Fibroblast of lung (primary cell): Measurements from ENCODE around the gene GDPD2. TPM values are rescaled to one million over a fixed set of nuclear protein-coding genes. Genes with fewer than 3 reads are reported as not detected.

ENCODE experiments used
- DNase-seq, 2 donors: peaks; one replicate each; pipeline versions ENCODE4 v3.0.0 to v3.0.0-alpha.2; 2010; ENCODE audit warnings: low read depth in 2 of 2
- H2AFZ ChIP-seq: 2 replicates; pipeline ENCODE4 v1.5.1; 2012; ENCODE audit warnings: low read length, control low read depth, inconsistent platforms
- H3K27ac ChIP-seq: 2 replicates; pipeline ENCODE4 v1.5.1; 2011; ENCODE audit warnings: low read length, control low read depth; ENCODE audit not compliant: insufficient read depth
- H3K27me3 ChIP-seq: 2 replicates; pipeline ENCODE4 v1.5.1; 2011; ENCODE audit warnings: mild to moderate bottlenecking, low read length; ENCODE audit not compliant: control insufficient read depth, insufficient read depth
- H3K36me3 ChIP-seq: 2 replicates; pipeline ENCODE4 v1.5.1; 2011; ENCODE audit warnings: low read length; ENCODE audit not compliant: control insufficient read depth, insufficient read depth
- H3K4me1 ChIP-seq: 2 replicates; pipeline ENCODE4 v1.5.1; 2011; ENCODE audit warnings: low read length; ENCODE audit not compliant: control insufficient read depth, insufficient read depth; ENCODE audit errors: extremely low read depth
- H3K4me2 ChIP-seq: 2 replicates; pipeline ENCODE4 v1.5.1; 2011; ENCODE audit warnings: low read length, control low read depth; ENCODE audit not compliant: insufficient read depth; ENCODE audit errors: extremely low read depth
- H3K4me3 ChIP-seq, 4 experiments: fragments of 200-600 bp in 1 of 4; sonication (generic) in 1 of 4; replicated peaks in 1 of 4; 2 replicates each; pipeline ENCODE4 v1.5.1; 2011 to 2016; ENCODE audit warnings: low read length in 4 of 4, low read depth in 3 of 4, mild to moderate bottlenecking in 3 of 4, control low read depth in 2 of 4, inconsistent platforms in 1 of 4, mixed read lengths in 1 of 4; ENCODE audit not compliant: insufficient read depth in 1 of 4; ENCODE audit errors: control extremely low read depth in 1 of 4
- H3K79me2 ChIP-seq: 2 replicates; pipeline ENCODE4 v1.5.1; 2012; ENCODE audit warnings: mild to moderate bottlenecking, low read length, inconsistent platforms; ENCODE audit not compliant: control insufficient read depth, insufficient read depth
- H3K9ac ChIP-seq: 2 replicates; pipeline ENCODE4 v1.5.1; 2011; ENCODE audit warnings: mild to moderate bottlenecking, low read length, control low read depth; ENCODE audit not compliant: insufficient read depth
- H3K9me3 ChIP-seq: 2 replicates; pipeline ENCODE4 v1.5.1; 2012; ENCODE audit warnings: low read depth, low read length; ENCODE audit not compliant: control insufficient read depth, insufficient read depth
- H4K20me1 ChIP-seq: 2 replicates; pipeline ENCODE4 v1.5.1; 2011; ENCODE audit warnings: low read length; ENCODE audit not compliant: control insufficient read depth, insufficient read depth; ENCODE audit errors: extremely low read depth
- EZH2 ChIP-seq: IDR thresholded peaks from 2 replicates; pipeline ENCODE4 v1.5.1; 2012; ENCODE audit warnings: low read length, control low read depth, mild to moderate bottlenecking; ENCODE audit errors: missing control alignments
- polyA plus RNA-seq, 2 donors: library from polyadenylated mRNA; depleted of rRNA in 1 of 2; stranded (reverse) in 1 of 2; unstranded in 1 of 2; fragments of >200 nt; gene quantifications; 2 replicates each; pipeline ENCODE4 v1.2.1, GENCODE V29; 2011 to 2012; ENCODE audit warnings: missing spikeins in 1 of 2
- total RNA-seq: library from RNA; depleted of rRNA; stranded (reverse); fragments of >200 nt; gene quantifications from 2 replicates; pipeline ENCODE4 v1.2.1, GENCODE V29; 2014
- TF ChIP-seq, protein P1 (sequence below), 2 donors: IDR thresholded peaks in 1 of 2; conservative IDR thresholded peaks in 1 of 2; 1 replicate in 1 of 2; 2 replicates in 1 of 2; pipeline ENCODE4 v1.5.1; 2011 to 2012; ENCODE audit warnings: low read length in 2 of 2, control low read depth in 1 of 2, inconsistent platforms in 1 of 2, low read depth in 1 of 2, mild to moderate bottlenecking in 1 of 2

GDPD2 gene
- total and polyA plus RNA-seq, 2 donors (not counting 1 experiment from before 2014, with no cell fraction given), result not detected

DNA sequence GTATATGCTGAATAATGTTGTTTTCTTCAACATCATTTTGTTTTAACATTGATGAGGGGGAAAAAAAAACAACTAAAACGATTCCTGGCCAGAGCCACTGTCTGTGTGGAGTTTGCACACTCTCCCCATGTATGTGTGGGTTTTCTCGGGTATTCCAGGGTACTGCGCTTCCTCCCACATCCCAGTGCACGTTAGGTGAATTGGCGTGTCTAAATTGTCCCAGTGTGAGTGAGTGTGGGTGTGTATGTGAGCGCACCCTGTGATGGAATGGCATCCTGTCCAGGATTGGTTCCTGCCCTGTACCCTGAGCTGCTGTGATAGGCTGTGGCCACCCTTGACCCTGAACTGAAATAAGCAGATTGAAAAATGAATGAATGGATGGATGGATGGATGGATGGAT, 19.1 kb downstream of the GDPD2 start:
- H4K20me1 ChIP-seq, result no peaks in the 10 kb centered on the region
- H3K36me3 ChIP-seq, result no peaks in the 10 kb centered on the region
- no peaks in the 10 kb centered on the region for H3K9me3 ChIP-seq
- H3K27me3 ChIP-seq, result no peaks in the 10 kb centered on the region
- no peak for TF ChIP-seq EZH2
- TF ChIP-seq, protein P1, sequence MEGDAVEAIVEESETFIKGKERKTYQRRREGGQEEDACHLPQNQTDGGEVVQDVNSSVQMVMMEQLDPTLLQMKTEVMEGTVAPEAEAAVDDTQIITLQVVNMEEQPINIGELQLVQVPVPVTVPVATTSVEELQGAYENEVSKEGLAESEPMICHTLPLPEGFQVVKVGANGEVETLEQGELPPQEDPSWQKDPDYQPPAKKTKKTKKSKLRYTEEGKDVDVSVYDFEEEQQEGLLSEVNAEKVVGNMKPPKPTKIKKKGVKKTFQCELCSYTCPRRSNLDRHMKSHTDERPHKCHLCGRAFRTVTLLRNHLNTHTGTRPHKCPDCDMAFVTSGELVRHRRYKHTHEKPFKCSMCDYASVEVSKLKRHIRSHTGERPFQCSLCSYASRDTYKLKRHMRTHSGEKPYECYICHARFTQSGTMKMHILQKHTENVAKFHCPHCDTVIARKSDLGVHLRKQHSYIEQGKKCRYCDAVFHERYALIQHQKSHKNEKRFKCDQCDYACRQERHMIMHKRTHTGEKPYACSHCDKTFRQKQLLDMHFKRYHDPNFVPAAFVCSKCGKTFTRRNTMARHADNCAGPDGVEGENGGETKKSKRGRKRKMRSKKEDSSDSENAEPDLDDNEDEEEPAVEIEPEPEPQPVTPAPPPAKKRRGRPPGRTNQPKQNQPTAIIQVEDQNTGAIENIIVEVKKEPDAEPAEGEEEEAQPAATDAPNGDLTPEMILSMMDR (conservative IDR thresholded peaks at IDR 0.05 in 1 of 2, IDR thresholded peaks at IDR 0.05 in 1 of 2; ENCODE audit: low read depth in 1 of 2, low read length in 2 of 2), result no peak
- H3K27ac ChIP-seq, result no peak overlapping the region
- no peak overlapping the region for H3K4me2 ChIP-seq
- H2AFZ ChIP-seq, result no peak overlapping the region
- H3K79me2 ChIP-seq, result no peaks in the 10 kb centered on the region
- no peak for DNase-seq
- no peak overlapping the region for H3K9ac ChIP-seq
- no peak overlapping the region for H3K4me3 ChIP-seq
- H3K4me1 ChIP-seq, result no peaks in the 10 kb centered on the region

DNA sequence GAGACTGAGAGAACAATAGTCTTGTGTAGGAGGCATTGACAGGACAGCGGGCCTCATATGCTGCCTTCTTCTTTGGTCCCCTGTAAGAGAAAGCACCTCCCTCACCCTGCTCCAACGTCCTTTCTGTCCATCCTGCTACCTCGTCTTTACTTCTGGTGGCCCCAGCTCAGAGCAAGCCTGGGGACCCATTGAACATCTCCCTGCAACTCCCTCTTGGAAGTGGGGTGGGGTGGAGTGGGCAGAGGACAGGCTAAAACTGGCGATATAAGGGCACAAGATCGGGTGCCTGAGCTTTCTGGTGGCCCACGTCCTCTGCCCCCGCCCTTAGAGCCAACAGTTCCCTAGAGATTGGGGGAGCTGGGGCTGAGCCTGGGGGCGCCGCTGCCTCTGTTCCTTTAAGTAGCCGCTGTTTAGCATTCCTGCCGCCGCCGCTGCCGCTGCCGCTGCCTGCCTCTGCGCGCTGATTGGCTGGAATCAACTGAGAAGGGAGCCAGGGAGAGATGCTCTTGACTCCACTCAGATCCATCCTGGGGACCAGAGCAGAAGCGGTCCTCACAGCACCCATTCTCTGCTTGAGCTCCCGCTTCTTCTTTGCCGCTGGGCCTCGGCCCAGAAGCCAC, 21.3 kb downstream of the GDPD2 start, which contains the start of gene DLG3:
DLG3 (plus strand) TSS at position 510 of the 620 bp plus-strand sequence. CDS start 367 bp downstream, outside the sequence.
- Histone ChIP-seq H4K20me1 (no peaks in the 10 kb centered on the region), H3K79me2 (no peaks in the 10 kb centered on the region), H3K4me3 (peak within 1 kb of the TSS in 1 of 4 experiments; percentile 7), H2AFZ (no peak within 1 kb of the TSS), H3K36me3 (no peaks in the 10 kb centered on the region), H3K9me3 (no peaks in the 10 kb centered on the region), H3K4me1 (no peaks in the 10 kb centered on the region), H3K9ac (no peak within 1 kb of the TSS), H3K27me3 (no peaks in the 10 kb centered on the region), H3K27ac (no peak within 1 kb of the TSS), H3K4me2 (peak within 1 kb of the TSS; percentile 35)
- DNase-seq, result peak; percentile 41 to 44
- no peak for TF ChIP-seq EZH2
- TF ChIP-seq, protein P1 (conservative IDR thresholded peaks at IDR 0.05 in 1 of 2, IDR thresholded peaks at IDR 0.05 in 1 of 2; ENCODE audit: low read depth in 1 of 2, low read length in 2 of 2), result no peak

DNA sequence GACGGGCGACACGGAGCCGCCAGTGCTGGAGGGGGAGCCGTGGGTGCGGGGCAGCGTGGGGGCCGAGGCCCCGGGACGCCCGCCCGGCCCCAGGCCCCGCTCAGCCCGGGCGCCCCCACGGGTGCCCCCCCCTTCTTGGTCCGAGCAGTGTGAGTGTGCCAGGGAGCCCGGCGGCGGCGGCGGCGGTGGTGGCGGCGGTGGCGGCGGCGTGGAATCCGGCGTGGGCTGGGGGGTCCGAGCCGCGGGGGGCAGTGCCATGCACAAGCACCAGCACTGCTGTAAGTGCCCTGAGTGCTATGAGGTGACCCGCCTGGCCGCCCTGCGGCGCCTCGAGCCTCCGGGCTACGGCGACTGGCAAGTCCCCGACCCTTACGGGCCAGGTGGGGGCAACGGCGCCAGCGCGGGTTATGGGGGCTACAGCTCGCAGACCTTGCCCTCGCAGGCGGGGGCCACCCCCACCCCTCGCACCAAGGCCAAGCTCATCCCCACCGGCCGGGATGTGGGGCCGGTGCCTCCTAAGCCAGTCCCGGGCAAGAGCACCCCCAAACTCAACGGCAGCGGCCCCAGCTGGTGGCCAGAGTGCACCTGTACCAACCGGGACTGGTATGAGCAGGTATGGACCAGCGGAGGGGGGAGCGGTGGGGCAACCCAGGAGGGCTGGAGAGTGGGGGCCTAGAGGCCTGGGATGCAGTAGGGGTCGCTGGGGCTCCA, 22.0 kb downstream of the GDPD2 start:
- no peak overlapping the region for H2AFZ ChIP-seq
- H3K4me1 ChIP-seq, result no peaks in the 10 kb centered on the region
- no peaks in the 10 kb centered on the region for H3K79me2 ChIP-seq
- H3K9ac ChIP-seq, result no peak overlapping the region
- TF ChIP-seq EZH2, result no peak
- TF ChIP-seq, protein P1 (conservative IDR thresholded peaks at IDR 0.05 in 1 of 2, IDR thresholded peaks at IDR 0.05 in 1 of 2; ENCODE audit: low read depth in 1 of 2, low read length in 2 of 2), result no peak
- H3K9me3 ChIP-seq, result no peaks in the 10 kb centered on the region
- peak overlapping the region in 1 of 4 experiments; percentile 7 for H3K4me3 ChIP-seq
- no peaks in the 10 kb centered on the region for H4K20me1 ChIP-seq
- no peak for DNase-seq
- peak overlapping the region; percentile 35 for H3K4me2 ChIP-seq
- no peak overlapping the region for H3K27ac ChIP-seq
- H3K27me3 ChIP-seq, result no peaks in the 10 kb centered on the region
- no peaks in the 10 kb centered on the region for H3K36me3 ChIP-seq
